OCI-LY1 (cell line): ENCODE results near the gene S100A8.

Experiments used
- H2AFZ ChIP-seq: fragments of 200-600 bp; sonication (generic), shearing (Covaris generic); 2 replicates; pipeline ENCODE4 v1.6.0; 2014; ENCODE audit warnings: antibody characterized with exemption, mild to moderate bottlenecking, low read length
- H3F3A ChIP-seq: fragments of 200-600 bp; sonication (generic), shearing (Covaris generic); 2 replicates; pipeline ENCODE4 v1.6.0; 2014; ENCODE audit warnings: mild to moderate bottlenecking, antibody characterized with exemption, low read length, moderate library complexity; ENCODE audit not compliant: insufficient read depth
- H3K27ac ChIP-seq: fragments of 200-600 bp; sonication (generic); 2 replicates; pipeline ENCODE4 v1.5.1; 2014; ENCODE audit warnings: low read length, mixed run types, mild to moderate bottlenecking, low read depth; ENCODE audit not compliant: poor library complexity, severe bottlenecking
- H3K27me3 ChIP-seq: fragments of 200-600 bp; sonication (generic); 2 replicates; pipeline ENCODE4 v1.6.0; 2014; ENCODE audit warnings: antibody characterized with exemption, mild to moderate bottlenecking, low read length, moderate library complexity; ENCODE audit not compliant: insufficient read depth
- H3K36me3 ChIP-seq: fragments of 200-600 bp; sonication (generic); 2 replicates; pipeline ENCODE4 v1.6.1; 2014; ENCODE audit warnings: mild to moderate bottlenecking, antibody characterized with exemption, low read length, moderate library complexity, mixed read lengths; ENCODE audit not compliant: insufficient read depth
- H3K4me1 ChIP-seq: fragments of 200-600 bp; sonication (generic); 2 replicates; pipeline ENCODE4 v1.5.1; 2014; ENCODE audit warnings: mild to moderate bottlenecking, low read length, moderate library complexity; ENCODE audit not compliant: insufficient read depth, severe bottlenecking
- H3K4me2 ChIP-seq: fragments of 200-600 bp; sonication (generic), shearing (Covaris generic); 2 replicates; pipeline ENCODE4 v1.6.1; 2014; ENCODE audit warnings: low read length
- H3K4me3 ChIP-seq: fragments of 200-600 bp; sonication (generic); 2 replicates; pipeline ENCODE4 v1.5.1; 2014; ENCODE audit warnings: low read length, low read depth, mild to moderate bottlenecking, mixed read lengths; ENCODE audit not compliant: poor library complexity, severe bottlenecking
- H3K79me2 ChIP-seq: fragments of 200-600 bp; shearing (Covaris generic); 2 replicates; pipeline ENCODE4 v1.6.1; 2016; ENCODE audit warnings: mixed run types, low read length, mixed read lengths; ENCODE audit not compliant: insufficient read depth
- H3K9ac ChIP-seq: fragments of 200-600 bp; sonication (generic), shearing (Covaris generic); 2 replicates; pipeline ENCODE4 v1.6.1; 2014; ENCODE audit warnings: mild to moderate bottlenecking, low read length, mixed read lengths
- H3K9me2 ChIP-seq: fragments of 200-600 bp; sonication (generic), shearing (Covaris generic); 2 replicates; pipeline ENCODE4 v1.6.1; 2014; ENCODE audit warnings: low read depth, mild to moderate bottlenecking, low read length, mixed read lengths
- H3K9me3 ChIP-seq: fragments of 200-600 bp; shearing (Covaris generic); 2 replicates; pipeline ENCODE4 v1.6.1; 2014; ENCODE audit warnings: low read length, mixed read lengths
- H4K20me1 ChIP-seq: fragments of 200-600 bp; sonication (generic), shearing (Covaris generic); 2 replicates; pipeline ENCODE4 v1.6.0; 2016; ENCODE audit warnings: mild to moderate bottlenecking, low read length; ENCODE audit not compliant: insufficient read depth
- CTCF ChIP-seq: fragments of 200-600 bp; sonication (generic), shearing (Covaris generic); IDR thresholded peaks from 2 replicates; pipeline ENCODE4 v1.5.1; 2017; ENCODE audit warnings: mild to moderate bottlenecking, antibody characterized with exemption, low read length, moderate library complexity, mixed read lengths
- EZH2 ChIP-seq: fragments of 200-600 bp; sonication (generic), shearing (Covaris generic); IDR thresholded peaks from 2 replicates; pipeline ENCODE4 v1.8.0; 2017; ENCODE audit warnings: borderline replicate concordance, mixed run types, mild to moderate bottlenecking, antibody characterized with exemption, low read length, moderate library complexity, mixed read lengths

Gene S100A8

GRCh38 chr1:153384958-153385580 lies 5.8 kb downstream of the S100A8 start:
- no peaks in the 10 kb centered on the region for H3K36me3 ChIP-seq
- H3K9ac ChIP-seq: no peak overlapping the region
- no peak overlapping the region for H3K27ac ChIP-seq
- H4K20me1 ChIP-seq: no peaks in the 10 kb centered on the region
- no peaks in the 10 kb centered on the region for H3K9me3 ChIP-seq
- H2AFZ ChIP-seq: no peak overlapping the region
- H3K9me2 ChIP-seq: no peaks in the 10 kb centered on the region
- no peaks in the 10 kb centered on the region for H3K27me3 ChIP-seq
- H3K4me3 ChIP-seq: no peak overlapping the region
- H3K79me2 ChIP-seq: no peaks in the 10 kb centered on the region
- H3F3A ChIP-seq: no peaks in the 10 kb centered on the region
- H3K4me2 ChIP-seq: no peak overlapping the region
- no peaks in the 10 kb centered on the region for H3K4me1 ChIP-seq
- TF ChIP-seq CTCF: no peak
- TF ChIP-seq EZH2: no peak

DNA sequence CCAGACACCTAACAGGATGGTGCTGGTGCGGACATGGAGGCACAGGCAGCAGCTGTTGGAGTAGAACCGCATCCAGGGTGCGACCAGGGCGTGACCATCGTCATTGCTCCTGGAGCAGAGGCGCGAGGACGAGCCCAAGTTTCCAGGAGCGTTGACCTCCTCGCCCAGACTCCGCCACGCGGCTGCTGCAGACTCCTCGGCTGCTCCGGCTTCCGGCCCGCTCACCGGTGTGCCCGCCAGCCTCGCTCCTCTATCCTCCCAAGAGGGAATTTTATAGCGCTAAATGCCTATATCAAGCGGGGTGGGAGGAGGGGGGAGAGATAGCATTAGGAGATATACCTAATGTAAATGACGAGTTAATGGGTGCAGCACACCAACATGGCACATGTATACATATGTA lies 10.2 kb downstream of the S100A8 start:
- no peak overlapping the region for H3K4me2 ChIP-seq
- H3K9me2 ChIP-seq: no peaks in the 10 kb centered on the region
- no peak overlapping the region for H3K27ac ChIP-seq
- H2AFZ ChIP-seq: no peak overlapping the region
- no peaks in the 10 kb centered on the region for H3K9me3 ChIP-seq
- H3F3A ChIP-seq: no peaks in the 10 kb centered on the region
- no peaks in the 10 kb centered on the region for H4K20me1 ChIP-seq
- H3K4me1 ChIP-seq: no peaks in the 10 kb centered on the region
- H3K4me3 ChIP-seq: no peak overlapping the region
- TF ChIP-seq CTCF (no peak), EZH2 (no peak)
- no peaks in the 10 kb centered on the region for H3K27me3 ChIP-seq
- no peaks in the 10 kb centered on the region for H3K79me2 ChIP-seq
- no peaks in the 10 kb centered on the region for H3K36me3 ChIP-seq
- H3K9ac ChIP-seq: no peak overlapping the region

GRCh38 chr1:153379591-153379990 lies 11.3 kb downstream of the S100A8 start:
- Histone ChIP-seq H3K36me3 (no peaks in the 10 kb centered on the region), H2AFZ (no peak overlapping the region), H3F3A (no peaks in the 10 kb centered on the region), H3K4me1 (no peaks in the 10 kb centered on the region), H4K20me1 (no peaks in the 10 kb centered on the region), H3K4me3 (no peak overlapping the region), H3K4me2 (no peak overlapping the region), H3K9ac (no peak overlapping the region), H3K9me2 (no peaks in the 10 kb centered on the region), H3K27ac (no peak overlapping the region), H3K79me2 (no peaks in the 10 kb centered on the region), H3K9me3 (no peaks in the 10 kb centered on the region), H3K27me3 (no peaks in the 10 kb centered on the region)
- no peak for TF ChIP-seq EZH2
- TF ChIP-seq CTCF: no peak
